Stimulated activated CD4-positive, alpha-beta T cell treated with anti-CD3 and anti-CD28 coated beads, Interleukin-2, amount 100 ng/mL, for 24 hours (primary cell): ENCODE results near the gene HIVEP2.

Experiments used
- DNase-seq, 2 donors: peaks; one replicate each; pipeline ENCODE4 v3.0.0-alpha.2; 2020

HIVEP2 gene

GRCh38 chr6:142857796-142858555 is 87.0 kb downstream of the HIVEP2 start:
- peak in 1 of 2 donors; percentile 41 for DNase-seq

GRCh38 chr6:142857233-142857761 is 87.7 kb downstream of the HIVEP2 start:
- no peak for DNase-seq

DNA sequence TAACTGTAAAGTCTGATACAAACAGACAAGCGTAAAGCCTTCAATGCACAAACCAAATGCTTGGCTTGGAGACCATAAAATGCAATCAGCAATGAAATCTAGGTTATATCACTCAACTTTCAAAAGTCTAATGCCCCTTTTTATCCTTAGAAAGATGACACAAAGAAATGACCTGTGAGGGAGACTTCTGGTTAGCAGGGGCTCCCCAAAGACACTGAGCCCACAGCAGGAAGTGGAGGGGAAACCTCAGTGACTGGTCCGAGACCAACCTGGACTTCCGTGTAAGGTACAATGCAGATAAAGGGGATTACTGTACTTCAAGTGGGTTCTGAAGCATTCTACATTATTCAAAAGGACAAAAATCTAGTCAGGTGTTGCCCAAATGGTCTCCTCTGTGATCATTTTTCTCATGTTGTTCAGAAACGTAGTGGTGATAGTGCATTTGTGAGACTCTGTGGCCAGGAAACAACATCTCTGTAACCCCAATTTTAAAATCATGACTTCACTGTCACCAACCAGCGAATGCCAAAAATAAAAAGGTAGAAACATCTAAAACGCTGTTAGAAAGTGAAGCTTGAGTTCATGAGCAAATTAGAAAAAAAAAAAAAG is 88.2 kb downstream of the HIVEP2 start:
- no peak for DNase-seq

DNA sequence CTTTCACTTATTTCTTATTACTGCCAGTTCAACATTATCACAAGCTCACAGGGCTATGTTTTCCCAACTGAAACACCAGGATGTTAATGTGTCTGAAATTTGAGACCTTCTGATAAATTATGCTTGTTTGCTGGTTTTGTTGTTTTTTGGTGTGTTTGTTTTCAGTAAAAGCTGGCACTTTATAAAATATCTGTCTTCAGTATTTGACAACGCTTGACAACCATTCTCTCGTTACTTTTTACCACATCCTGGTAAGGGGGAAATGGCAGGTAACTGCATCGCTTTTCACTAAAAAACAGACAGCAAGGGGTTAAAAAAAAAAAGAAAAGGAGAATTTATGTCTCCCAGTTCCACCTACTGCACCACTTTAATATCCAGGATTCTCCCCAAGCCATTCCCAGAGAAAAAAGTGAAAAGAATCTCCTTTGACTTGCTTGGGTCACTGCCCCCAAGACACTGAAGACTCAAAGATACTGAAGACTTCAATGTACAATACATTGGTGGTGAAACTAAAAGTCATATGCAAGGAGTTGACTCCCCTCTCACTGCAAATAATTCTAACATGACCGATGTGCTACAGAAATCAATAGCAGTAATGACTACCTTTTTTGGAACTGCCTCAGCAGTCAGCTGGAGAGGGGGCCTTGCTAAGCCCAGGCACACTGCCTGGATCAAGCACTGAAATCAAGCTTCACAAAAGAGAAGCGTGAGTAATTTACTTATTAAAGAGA is 88.9 kb downstream of the HIVEP2 start:
- no peak for DNase-seq

DNA sequence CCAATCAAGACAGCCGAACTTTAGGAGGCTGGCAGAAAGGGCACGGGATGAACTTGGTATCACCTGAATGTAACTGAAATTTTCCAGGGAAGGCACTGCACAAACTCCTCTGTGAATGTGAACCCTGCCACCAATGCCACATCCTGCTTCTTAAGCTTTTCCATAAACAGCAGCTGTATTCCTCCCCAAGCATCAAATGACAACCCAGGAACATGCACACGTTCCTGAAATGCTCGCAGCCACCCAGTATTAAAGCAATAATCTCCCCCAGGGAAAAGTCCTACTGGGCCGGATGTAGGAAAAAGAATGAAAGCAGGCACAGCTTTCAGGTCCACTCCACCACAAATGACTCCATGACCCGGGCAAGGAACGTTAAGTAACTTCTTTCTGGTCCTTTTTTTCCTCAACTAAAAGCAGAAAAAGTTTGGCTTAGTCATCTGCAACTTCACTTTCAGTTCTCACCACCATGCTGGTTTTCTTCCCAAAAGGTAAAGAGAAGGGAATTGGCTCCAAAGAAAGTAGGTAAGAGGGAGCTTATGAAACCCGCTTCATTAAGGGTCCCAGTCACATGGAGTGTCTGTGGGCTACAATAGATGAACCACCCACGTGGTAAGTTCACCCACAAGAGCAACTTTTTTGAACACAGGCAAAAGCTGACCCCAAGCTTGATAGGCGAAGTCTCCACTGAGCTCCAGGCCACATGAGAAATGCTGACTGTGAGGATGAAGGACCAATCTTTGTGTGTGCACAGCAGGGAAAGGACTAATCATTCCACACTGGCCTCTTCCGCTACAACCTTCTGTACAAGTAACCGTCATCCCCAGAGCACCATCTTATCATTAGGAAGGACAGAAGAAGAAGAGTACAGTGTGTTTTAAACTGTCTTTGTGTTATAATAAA is 90.1 kb downstream of the HIVEP2 start:
- no peak for DNase-seq

DNA sequence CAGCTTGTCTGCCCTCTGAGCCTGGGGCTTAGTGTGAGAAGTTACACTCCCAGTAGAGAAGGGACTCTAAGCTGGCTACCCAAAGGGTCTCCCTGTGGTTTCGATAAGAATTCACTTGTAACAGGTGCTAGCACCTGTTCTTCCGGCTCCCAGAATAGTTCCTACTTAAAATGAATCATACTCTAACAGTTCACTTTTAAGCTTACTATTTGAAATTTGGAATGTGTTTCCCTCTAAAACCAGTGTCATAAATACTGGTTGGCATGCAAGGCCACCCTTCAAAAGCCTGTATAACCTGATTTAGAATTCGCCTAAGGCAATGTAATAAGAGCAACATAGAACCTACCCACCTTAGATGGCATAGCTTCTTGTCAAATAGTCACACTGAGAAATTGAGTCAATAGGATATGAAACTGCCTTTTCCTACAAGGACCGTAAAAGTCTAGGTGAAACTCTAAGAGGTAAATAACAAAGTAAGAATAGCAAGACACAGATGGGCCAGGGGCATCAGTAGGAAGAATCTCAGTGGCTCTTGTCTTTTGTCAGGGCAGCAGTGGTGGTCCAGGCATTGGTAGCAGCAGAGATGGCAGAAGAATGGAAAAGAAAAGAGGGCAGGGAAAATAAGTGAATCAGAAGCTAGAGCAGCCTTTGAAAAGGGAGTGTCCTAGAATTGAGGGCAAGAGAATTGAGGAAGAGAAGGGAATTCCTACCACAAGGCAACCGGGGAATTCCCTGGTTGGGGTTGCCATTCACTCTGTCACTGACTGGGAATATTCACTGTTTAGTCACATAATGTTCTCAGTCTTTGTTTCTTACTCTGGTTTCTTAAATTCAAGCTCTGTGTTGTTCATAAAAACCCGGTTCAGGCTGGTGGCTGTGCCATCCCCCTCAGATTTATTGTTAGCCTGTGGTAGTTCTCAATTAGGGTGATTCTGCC is 91.5 kb downstream of the HIVEP2 start:
- DNase-seq = no peak

DNA sequence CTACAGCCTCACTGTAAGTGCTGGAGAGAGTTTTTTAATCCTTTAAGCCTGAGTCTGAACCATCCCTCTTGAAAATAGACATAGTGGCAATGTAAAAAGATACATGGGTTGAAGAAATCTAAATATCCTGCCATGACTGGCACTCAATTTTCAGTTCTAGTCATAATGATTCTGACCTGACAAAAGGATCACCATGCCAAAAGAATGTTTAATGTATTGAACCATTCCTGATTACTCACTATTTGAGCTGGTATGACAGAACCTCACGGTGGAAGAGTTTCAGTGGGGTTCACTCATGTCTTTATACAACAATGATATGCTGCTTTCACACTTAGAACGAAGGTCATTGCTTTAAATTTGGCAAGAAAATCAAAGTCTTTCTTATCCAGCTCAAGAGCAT is 93.4 kb downstream of the HIVEP2 start:
- no peak for DNase-seq

- peak; percentile 38 to 57 for DNase-seq
Measured at GRCh38 chr6:142850679-142851423, 94.1 kb downstream of the HIVEP2 start.

DNA sequence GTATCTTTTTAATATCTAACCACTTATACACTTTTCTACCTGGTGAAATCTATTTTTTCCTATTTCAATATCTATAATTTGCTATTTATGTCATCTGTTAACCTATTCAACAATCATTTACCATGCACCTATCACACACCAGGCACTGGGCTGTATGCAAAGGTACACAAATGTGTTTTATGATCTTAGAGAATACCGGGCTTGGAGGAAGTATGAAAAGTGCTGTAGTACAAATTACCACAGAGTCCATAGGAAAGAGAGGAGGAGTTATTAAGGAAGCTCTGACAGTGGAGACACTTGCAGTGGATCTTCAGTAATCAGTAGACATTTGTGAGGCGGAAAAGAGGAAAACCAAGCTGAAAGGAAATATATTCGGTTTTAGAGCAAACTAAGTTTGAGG is 96.0 kb downstream of the HIVEP2 start:
- DNase-seq = no peak

GRCh38 chr6:142848156-142848555 is 96.8 kb downstream of the HIVEP2 start:
- no peak for DNase-seq

DNA sequence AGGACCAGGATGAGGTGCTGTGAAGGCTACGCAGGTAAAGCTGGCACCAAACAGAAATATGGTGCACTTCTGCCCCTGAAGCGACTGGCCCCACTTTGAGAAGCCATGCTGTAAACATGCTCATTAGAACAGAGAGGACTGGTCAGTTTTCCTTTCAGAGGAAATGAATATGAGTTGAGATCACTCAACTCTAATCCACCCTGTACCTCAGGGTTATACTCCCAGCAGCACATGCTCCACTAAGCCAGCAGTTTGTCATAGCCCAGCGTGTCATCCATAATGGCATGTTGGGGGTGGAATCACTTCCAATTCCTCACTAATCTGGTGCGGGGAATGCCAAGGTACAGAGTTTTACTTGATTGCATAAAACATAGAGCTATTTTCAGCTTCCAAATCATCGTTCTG is 98.1 kb downstream of the HIVEP2 start:
- DNase-seq = no peak

GRCh38 chr6:142846459-142846831 is 98.5 kb downstream of the HIVEP2 start:
- no peak for DNase-seq

GRCh38 chr6:142845624-142846458 is 99.1 kb downstream of the HIVEP2 start:
- peak in 1 of 2 donors; percentile 51 for DNase-seq

DNA sequence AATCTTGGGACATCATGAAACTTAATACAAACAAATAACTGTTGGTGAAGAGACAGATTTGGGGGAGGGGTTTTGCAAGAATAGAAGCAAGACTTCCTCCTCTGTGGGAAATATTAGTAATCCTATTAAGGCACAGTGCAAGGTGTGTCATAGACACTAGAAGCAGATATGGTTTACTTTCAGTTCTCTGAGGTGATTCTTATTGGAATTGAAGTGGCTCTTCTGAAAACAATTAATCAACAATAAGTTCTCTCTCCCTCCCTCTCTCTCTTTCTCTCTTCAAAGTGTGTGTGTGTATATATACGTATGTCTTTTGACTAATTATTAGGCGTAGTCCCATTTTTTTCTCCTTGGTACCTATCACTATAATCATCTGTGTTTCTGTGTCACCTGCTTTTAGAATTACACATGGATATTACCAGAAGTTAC is 99.8 kb downstream of the HIVEP2 start:
- no peak for DNase-seq

DNA sequence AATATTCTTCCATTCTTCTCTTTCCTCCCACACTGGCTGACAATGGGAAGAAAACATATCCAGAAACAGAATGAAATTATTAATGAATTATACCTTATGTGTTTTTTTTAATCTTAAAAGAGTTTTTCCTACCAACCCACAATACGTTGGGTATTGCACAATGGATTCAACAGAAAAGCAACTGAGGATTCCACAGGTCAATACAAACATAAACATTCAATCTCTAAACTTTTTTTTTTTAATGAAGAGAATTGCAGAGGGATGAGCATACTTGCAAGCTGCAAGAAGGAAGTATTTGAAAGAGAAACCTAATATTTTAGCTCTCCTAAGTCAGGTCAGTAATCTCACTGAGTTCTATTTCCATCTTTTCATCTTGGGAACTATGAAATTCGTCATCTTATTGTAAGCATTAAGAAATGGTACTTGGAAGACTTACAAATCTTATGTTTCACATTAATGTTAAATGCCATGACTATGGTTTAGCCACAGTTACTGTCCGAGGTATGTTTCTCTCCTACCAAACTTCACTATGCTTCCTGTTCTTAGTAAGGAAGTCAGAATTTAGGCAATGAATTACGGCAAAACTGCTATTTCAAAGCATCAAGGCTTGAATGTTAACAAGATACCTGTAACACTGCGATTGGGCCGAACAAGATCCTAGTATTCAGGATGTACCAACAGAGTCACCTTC is 100.8 kb downstream of the HIVEP2 start:
- DNase-seq = no peak

- no peak for DNase-seq
Measured at GRCh38 chr6:142843361-142843760, 101.6 kb downstream of the HIVEP2 start.

DNA sequence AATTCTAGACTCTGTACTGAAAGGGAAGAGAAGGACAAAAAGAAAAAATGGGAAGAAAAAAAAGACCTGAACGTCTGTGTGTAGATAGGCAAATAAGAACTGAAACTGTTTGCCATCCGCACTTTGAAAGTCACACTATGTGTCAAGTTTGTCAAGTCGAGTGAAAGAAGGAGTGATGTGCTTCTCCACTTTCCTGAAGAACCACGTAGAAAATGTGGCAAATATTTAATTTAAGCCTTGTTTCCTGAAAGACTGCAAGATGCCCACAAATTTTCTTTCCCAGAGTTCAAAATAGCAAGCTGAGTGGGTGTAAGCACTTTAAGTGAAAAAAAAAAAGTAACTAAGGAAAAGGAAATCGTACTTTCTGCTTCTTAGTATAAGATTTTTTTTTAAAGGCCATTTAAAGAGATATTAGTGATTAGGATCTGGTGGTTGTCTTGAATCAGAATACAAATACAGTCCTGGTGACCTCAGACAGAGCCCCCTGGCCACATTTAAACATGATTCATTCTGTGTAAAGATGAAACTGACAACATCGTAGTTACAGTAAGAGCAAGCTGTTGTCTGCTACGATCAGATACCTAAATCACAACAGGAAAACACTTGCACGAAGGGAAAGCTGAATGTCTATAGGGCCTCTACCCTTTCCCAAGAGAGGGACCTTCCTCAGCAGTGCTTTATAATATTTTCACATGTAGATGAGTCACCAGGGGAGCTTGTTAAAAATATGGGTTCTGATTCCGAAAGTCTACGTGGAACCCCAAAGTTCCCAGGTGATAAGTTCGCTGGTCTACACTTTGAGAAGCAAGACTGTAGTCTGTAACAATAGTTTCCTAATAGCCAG is 102.3 kb downstream of the HIVEP2 start:
- peak in 1 of 2 donors; percentile 57 for DNase-seq

- DNase-seq = no peak
Measured at GRCh38 chr6:142841915-142842314, 103.1 kb downstream of the HIVEP2 start.
